ENCODE results near the gene TAF1B.

Gene TAF1B

DNA sequence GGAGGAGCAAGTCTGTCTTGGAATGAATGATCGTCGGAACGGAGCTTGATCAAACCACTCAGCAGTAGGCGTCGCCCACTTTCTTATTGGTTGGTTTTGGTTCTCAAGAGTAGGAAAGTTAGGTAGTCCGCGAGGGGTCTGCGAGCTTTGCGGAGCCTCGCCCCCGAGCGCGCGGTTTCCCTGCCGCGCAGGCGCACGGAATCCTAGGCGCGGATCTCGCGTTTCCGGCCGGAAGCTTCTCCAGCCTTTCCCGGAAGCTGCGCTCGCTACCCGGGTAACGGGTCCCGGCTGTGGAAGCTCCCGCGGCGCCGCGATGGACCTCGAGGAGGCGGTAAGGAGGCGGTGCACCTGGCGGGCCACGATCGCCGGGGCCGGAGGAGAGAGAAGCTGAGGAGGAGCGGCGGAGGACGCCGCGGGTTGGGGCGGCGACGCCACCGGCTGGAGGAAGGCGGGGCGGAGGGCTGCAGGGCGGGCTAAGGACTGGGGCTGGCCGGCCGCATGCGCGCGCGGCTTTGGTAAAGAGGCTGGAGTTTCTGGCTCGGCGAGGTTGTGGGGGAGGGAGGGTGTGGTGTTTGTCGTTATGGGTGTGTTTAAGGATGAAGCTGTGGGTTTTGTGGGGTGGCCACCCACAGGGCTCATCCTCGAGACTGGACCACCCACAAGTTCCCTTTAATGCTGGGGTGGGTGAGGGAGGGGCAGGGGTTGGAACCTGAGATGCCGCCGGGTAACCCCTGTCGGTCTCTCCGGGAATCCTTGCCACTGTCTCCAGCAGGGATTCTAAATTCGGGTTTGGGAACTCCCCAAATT, at the start of gene TAF1B:
Gene TAF1B (plus strand): TSS at position 246 of the 807 bp plus-strand sequence. CDS start 68 bp downstream, at position 314.
- DNase-seq, result peak; percentile 82 to 90

DNA sequence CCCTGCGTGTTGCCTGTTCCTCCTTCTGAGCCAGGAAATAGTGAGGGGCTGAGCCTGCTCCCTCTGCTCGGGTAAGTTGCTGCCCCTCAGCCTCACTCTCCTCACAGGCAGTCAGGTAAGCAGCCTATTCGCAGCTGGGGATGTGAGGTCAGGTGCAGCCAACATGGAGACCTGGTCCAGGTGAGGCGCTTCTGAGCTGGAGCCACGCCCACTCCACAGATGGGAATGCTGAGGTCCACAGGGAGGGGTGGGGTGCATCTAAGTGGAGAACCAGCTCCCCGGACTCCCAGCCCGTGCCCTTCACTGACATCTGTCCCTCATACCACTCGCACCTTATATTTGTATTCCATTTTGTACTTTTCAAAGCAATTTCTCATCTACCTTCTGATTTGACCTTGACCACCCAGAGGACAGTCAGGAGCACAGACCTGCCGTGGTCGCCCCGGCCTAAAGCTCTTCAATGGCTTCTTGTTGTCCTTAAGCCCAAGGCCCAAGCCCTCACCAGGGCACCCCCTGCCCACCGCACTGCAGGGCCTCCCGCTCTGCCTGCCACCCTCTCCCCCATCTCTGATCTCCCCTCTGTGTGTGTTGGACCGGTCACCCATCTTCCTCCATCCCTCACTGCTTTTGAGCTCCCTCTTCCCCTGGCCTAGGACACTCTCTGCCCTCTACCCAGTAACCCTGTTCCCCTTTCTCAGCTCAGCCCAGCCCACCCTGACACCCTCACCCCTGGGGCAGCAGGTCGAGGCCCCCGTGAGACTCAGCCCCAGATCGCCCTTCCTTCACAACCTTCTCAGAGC, 49.2 kb upstream of the TAF1B start:
- DNase-seq, result no peak

DNA sequence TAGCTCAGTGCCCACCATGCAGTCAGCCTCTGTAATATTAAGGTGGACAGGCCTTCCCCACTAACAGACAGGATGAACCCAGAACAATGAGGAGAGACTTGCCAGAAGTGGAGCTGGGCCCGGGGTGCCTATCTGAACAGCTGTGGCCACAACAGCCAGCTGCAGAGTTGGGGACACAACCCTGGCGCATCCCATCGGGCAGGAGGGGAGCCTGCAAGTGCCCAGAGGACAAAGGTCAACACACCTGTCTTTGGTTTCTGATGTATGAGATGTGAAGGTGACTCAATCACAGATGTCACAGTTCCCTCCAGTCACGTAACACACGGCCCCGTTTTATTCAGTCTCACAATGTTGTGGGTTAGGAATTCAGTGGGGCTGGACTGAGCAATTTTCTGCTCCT, 48.2 kb upstream of the TAF1B start:
- DNase-seq, result no peak

DNA sequence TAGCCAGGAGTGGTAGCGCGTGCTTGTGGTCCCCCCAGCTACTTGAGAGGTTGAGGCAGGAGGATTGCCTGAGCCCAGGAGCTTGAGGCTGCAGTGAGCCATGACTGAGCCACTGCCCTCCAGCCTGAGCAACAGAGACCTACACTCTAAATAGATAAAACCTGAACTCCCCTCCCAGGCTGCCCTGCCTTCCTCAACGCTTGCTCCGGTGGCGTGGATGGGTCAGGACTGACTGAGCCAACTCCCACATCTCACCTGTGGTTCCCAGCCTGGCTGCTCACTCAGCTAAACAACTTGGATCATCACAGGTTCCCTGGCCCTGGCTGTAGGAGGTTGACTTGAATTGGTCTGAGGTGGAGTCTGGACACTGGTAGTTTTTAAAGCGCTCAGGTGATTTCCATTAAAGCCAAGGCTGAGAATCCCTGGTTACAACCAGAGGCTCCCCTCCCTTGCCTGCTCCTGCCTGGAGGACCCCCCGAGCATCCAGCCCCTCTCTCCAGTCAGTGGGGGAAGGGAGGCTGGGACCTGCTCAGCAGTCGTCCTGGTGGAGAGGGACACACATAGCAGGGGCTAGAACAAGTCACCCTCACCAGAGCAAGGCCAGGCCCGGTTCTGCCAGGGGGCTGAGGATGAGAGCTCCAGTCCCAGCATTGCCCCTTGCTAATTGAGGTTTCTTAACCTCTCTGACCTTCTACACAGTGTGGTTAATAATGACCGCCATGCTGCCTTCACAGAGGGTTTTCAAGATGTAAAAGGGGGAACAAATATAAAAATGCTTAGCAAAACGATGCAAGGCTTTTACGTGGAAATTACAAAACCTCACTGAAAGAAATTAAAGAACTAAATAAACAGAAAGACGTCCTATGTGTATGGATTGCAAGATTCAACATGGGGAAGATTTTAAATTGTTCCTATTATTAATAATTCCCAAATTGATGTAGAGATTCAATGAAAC, 46.9 kb upstream of the TAF1B start:
- DNase-seq, result no peak

- no peak for DNase-seq
Measured at GRCh38 chr2:9797086-9797485, 46.2 kb upstream of the TAF1B start.

DNA sequence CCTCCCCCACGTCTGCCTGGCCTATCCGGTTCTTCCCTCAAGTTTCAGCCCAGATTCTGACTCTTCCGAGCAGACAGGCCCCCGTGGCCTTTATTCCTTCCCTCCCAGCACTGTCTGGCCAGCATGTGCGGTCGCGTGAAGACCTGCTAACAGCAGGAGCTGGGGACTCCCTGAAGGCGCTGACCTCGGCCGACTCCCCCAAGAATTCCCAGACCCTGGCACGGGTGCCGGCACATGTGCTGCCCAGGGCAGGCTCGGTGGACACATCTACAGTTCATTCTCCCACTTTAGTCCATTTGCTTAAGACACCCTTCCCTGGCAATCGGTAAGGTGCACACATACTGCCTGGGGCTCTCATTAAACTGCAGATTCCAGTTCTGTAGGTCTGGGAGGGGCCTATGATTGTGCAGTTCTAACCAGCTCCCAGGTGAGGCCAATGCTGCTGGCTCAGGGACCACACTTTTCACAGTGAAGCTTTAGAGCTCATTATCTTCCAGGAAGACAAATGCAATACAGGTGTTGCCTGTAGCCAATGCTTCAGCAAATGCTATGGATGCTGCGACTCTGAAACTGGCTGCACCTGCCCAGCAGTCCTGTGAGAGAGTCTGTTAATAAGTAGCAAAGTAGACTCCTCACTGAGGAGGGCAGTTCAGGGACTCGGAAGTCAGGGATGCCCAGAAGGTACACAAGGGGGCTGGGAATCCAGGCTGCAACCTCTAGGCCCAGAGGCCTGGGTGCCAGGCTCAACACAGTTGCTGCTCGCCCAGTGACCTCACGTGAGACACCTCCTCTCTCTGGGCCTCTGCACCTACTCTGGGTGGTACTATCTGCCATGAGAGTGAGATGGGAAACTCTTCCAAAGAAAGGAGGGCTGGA, 45.4 kb upstream of the TAF1B start:
- no peak for DNase-seq

- DNase-seq, result peak in 1 of 2 donors; percentile 15
Measured at GRCh38 chr2:9799011-9799596, 44.2 kb upstream of the TAF1B start.

DNA sequence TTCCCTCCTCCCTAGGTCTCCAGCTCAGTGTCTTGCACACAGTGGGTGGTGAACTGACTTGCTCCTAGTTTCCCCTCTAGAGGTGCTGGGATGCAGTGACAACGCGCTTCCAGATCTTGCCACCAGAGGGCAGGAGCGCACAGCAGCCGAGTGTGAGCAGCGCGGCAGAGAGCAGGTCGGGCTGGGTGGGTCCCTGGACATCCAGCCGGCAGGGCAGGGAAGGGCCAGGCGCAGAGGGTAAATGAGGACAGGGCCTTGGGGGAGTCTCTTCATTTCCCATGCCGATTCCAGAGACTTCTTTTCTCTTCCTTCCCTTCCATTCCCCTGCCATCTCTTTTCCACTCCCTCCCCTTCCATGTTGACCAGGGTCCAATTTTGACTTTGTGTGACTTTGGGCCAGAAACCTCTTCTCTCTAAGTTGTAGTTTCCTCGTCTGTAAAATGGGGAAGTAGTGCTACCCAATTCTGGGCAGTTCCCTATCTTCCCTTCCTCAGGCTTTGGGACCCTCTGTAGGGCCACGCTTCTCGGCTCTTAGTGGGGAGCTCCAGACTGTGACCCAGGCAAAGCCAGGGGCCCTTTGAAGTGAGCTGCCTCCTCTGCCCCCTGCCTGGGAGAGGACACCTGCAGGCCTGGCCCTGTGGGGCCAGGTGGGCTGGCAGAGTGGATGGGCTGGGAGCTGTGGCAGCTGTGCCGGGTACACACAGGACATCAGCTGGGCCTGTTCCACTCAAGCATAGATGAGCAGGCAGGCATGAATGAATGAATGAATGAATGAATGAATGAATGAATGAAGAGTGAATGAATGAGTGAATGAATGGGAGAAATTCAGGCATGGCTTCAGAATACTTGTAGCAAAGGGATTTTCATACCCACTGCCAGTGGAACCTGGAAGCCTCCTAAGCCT, 43.3 kb upstream of the TAF1B start:
- DNase-seq, result peak; percentile 81 to 87

GRCh38 chr2:9800639-9800974, 42.7 kb upstream of the TAF1B start:
- no peak for DNase-seq

- DNase-seq, result peak; percentile 68 to 78
Measured at GRCh38 chr2:9800975-9801726, 42.1 kb upstream of the TAF1B start.

DNA sequence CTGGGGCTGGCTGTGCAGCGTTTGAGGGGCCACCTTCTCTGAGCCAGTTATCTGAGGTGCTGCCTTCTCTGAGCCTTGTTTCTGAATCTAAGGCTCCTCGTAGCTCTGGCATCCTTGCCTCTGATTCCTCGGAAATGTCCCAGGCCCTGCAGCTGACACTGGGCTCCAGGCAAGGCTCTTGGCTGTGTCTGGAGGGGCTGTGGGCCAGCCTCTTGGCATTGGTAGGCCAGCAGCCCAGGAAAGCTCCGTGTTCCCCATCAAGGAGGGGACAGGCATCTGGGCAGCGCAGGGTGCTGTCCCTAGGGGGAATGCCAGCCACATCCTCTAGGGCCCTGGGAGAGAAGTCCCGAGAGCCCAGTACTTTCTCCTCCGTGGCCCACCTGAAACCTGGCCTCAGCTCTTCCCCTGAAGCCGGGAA, 40.7 kb upstream of the TAF1B start:
- DNase-seq, result no peak

GRCh38 chr2:9803023-9803805, 40.1 kb upstream of the TAF1B start:
- no peak for DNase-seq

- no peak for DNase-seq
Measured at GRCh38 chr2:9805435-9806297, 37.6 kb upstream of the TAF1B start.

- DNase-seq, result no peak
Measured at GRCh38 chr2:9806298-9806610, 37.0 kb upstream of the TAF1B start.

GRCh38 chr2:9806656-9807055, 36.6 kb upstream of the TAF1B start:
- DNase-seq, result no peak

DNA sequence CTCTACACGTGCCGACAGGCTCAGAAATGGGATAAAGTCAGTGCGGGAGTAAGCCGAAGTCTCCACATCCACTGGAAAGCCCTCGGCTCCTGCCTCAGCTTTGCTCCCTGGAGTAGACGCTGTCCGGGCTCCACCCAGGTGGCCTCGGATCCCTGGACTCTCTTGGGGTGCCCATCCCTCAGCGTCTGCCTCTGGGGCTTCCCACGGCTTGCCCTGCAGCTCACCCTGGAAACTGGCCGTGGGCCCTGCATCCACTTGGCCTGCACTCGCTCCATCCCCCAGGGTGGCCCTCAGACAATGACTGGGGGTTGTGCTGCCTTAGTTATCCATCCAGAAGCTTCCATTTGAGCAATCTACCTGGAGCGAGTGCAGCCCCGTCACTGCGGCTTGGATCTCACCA, 36.2 kb upstream of the TAF1B start:
- DNase-seq, result no peak

DNA sequence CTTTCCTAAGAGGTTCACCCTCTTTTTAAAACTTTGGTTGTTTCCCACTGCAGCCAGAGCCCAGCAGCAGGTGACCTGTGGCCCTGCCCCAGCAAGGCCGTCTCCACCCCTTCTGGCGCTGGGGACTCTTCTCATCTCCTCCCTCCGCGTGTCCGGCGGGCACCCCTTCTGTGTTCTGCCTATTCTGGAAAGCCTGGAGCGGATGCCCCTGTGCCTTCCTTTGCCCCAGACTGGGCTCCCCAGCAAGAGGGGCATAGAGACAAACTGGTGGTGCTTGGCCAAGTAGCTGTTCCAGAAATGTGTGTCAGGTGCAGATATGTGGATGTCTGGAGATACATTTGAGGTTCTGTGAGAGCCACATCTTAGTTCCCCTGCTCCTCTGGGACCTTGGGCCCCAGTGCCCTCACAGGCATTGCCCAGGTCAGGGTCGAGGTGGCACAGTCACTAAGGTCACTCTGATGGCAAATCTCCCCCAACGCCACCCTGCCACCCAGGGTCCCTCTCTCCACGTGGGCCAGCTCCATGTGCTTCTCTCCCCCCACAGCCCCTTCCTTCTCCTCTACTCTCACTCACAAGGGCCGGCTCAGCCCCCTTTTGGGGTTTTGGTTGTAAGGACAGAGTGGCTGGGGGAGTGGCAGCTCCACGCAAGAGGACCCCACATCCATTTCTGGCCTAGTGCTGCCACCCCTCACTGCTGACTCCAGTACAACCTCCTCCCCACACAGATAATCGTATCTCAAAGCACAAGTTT, 35.5 kb upstream of the TAF1B start:
- no peak for DNase-seq
